GM18498 (cell line): Measurements from ENCODE around the gene SCAMP5.

Experiments
- ATAC-seq: cut with Tn5 transposase; IDR thresholded peaks from one replicate; pipeline ENCODE4 v1.9.1; 2021; ENCODE audit warnings: mild to moderate bottlenecking, moderate library complexity; ENCODE audit not compliant: unreplicated experiment

Gene SCAMP5

DNA sequence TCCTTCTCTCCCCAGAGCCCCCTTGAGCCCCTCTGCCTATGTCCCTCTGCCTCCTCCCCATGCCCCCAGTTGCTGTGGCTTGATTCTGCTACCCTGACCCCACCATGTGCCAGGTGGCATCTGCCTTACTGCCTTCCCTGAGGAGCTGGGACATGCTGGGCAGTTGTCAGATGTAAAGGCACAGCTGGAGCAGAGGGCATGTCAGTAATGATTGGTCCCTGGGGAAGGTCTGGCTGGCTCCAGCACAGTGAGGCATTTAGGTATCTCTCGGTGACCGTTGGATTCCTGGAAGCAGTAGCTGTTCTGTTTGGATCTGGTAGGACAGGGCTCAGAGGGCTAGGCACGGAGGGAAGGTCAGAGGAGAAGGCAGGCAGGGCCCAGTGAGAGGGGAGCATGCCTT is 24.6 kb downstream of the SCAMP5 start:
- ATAC-seq, result no peak

DNA sequence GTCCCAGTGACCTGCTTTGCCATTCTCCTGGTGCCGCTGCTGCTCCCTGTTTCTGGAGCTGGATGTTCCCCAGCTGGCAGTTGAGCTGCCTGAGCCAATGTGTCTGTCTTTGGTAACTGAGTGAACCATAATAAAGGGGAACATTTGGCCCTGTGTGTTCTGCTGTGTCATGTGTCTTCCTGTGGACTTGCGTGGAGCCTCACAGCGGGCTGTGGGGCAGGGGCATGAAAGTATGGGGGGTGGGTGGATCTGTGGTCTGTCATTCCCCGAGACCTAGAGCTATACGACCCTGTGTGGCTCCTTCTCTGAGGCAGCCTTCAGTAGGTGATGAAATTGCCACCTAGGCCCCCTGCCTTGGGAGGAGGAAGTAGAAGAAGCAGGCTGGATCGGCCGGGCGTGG is 26.0 kb downstream of the SCAMP5 start:
- no peak for ATAC-seq

DNA sequence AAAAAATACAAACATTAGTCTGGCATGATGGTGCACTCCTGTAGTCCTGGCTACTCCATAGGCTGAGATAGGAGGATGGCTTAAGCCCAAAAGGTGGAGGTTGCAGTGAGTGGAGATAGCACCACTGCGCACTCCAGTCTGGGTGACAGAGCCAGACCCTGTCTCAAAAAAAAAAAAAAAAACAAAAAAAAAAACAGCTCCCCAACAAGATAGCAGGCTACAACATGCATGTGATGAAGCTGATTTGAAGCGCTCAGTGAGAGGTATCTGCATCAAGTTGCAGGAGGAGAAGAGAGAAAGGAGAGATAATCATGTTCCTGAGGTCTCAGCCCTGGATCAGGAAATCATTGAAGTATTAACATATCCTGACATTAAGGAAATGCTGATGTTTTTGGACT is 27.4 kb downstream of the SCAMP5 start:
- ATAC-seq, result no peak

DNA sequence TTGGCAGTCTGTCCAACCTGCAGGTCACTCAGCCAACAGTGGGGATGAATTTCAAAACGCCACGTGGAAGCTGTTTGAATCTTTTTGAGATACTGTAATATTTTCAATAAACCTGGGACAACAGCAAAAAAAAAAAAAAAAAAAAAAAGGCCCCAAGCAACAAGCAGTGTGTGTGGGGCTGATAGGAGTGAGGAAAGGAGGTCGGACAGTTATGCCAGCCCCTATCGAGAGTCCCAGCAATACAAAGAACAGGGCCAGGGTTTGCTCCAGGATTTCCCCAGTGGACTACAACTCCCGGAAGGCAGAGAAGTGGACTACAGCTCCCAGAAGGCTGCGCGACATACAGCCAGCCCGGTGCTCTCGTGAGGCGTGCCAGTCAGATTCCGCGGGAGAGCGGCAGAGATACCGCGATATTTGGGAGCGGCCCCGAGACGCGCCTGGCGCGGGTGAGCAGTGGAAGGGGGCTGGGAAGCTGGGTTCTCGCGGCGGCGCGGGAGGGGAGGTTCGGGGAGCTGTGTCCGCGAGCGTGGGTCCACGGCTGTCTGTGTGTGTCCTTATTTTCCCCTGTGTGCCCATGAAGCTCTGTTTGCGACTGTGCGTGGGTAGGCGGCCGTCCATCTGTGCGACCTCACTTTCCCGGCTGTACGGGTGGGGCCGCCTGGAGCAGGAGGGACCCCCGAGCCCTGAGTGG is 28.0 kb downstream of the SCAMP5 start, which contains the start of gene PPCDC:
TSS of gene PPCDC (plus strand) at position 410 of the 691 bp plus-strand sequence. CDS start 4,729 bp downstream, outside the sequence.
- ATAC-seq, result peak; percentile 91

DNA sequence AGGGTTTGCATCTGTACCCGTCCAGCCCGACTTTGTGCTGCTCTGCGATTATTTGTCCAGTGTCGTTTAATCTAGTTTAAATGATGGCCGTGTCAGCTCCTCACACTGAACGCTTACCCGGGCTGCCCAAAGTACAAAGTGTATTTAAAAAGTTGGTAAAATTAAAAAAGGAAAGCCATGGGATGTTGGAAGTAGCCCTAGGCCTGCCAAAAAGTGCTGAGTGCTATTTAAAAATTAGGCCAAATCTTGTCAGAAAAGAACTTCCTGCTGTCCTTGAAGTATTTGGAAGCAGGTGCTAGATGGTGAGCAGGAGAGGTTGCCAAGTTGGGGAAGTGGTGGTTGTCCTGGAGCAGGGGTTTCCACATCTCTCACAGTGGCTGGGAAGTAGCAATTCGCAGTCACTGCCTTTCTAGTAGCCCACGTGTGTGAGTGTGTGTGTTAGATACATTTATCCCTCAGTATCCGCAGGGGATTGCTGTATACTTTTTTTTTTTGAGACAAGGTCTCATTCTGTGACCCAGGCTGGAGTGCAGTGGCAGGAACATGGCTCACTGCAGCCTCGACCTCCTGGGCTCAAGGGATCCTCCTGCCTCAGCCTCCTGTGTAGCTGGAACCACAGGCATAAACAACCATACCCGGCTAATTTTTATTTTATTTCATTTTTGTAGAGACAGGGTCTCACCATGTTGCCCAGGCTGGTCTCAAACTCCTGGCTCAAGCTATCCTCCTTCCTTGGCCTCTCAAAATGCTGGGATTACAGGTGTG is 28.7 kb downstream of the SCAMP5 start:
- ATAC-seq, result no peak

DNA sequence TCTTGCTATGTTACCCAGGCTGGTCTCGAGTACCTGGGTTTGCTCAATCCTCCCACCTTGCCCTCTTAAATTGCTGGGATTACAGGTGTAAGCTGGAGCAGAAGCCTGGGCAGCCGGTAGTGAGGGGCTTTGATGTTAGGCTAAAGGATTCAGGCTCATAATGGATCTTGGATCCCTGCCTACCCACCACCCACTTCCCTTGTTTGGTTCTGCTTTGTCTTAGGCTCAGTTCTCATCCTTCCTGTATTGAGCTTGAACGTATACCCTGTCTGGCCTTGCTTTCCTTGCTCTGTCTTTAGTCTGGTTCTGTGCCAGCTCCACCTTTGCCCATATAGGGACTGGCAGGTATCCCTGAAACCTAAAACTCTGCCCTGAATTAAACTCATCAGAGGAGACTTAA is 29.7 kb downstream of the SCAMP5 start:
- no peak for ATAC-seq

DNA sequence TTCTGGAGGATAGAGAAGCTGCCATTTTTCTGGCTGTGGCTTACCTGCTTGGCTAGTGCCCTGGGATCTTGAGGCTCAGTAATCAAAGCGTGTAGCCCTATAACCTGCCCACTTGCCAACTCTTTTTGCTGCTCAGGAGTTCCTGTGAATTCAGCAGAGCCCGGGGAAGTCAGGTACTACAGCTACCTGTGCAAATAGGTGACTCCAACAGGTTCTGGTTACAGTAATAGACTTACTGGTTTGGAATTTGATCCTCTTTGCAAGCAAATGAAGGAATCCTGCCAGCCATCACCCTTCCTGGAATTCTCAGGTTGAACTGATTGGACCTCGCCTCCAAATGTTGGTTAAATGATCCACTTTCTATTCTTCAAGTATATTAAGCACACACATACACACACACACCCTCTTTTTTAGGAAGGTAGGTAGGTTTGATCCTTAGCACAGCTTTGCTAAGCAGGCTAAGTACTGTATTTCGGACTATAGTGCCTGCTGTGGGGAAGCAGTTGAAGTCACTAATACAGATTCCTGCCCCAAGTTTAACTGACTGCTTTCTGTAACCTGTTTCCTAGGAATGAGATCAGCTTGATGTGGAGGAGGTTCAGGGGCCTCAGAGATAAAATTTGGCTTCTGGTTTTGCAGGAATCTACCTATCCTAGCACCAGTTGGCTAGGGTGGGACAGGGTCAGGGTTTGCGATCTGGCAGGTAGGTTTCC is 30.3 kb downstream of the SCAMP5 start:
- ATAC-seq, result no peak

DNA sequence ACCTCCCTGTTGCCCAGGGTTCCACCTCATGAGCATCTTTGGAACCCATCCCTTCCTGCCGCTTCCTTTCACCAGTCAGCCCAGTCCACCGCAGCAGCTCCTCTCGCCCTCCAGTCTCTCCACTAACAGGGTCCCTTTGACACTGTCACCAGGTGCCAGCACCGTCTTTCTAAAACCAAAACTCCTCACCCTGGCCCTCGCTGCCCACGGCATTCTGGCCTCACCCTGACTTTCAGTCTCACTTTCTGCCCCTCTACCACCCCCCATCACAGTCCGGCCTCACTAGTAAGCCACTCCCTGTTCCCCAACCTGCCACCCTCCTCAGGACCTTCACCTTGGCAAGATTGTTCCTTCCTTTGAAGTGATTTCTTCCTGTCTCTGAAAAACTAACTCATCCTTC is 32.2 kb downstream of the SCAMP5 start:
- ATAC-seq, result no peak

DNA sequence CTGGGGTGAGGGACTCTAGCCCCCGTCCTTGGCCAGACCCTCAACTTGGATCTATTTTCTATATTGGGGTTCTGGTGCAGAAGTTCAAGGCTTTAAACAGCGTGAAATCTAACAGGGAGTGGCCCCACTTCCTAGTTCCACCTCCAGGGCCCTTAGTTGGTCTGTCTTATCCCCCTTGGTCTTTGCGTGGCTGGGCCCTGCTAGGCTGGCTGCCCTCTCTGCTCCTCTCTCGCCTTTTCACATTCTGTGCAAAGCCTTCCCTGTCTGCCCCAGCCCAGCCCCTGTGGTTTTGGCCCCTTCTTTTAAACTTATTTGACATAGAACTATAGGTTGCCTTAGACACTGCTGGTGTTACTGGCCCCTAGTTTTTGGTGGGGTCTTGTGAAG is 33.6 kb downstream of the SCAMP5 start:
- no peak for ATAC-seq

DNA sequence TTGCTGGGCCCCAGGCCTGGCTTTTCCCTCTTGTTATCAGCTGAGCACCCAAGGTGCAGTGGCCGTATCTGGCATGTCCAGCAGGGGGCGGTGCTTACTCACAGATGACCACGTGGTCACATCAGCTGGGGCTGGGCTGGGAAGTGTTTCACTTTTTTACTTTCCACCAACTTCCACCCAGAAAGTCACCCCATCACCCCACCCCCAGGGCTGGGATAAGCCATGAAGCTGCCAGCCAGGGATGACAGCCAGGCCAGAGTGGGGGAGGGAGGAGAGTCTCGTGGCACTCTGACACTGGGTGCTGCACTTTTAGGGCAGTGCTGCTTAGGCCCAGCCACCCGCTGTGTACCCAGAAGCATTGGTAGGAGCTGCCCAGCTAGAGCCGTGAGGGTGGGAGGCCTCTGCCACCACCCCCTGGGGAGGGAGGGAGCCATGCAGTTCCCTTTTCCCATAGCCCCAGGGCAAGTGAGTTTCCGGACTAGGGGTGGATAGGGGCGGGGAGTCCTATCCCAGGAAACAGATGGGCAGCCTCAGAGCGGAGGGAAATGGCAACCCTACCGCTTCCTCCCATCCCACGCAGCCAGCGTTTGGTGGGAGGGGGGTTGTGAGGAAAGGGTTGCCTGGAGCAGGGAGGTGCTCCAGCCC is 34.1 kb downstream of the SCAMP5 start:
- peak; percentile 53 for ATAC-seq

DNA sequence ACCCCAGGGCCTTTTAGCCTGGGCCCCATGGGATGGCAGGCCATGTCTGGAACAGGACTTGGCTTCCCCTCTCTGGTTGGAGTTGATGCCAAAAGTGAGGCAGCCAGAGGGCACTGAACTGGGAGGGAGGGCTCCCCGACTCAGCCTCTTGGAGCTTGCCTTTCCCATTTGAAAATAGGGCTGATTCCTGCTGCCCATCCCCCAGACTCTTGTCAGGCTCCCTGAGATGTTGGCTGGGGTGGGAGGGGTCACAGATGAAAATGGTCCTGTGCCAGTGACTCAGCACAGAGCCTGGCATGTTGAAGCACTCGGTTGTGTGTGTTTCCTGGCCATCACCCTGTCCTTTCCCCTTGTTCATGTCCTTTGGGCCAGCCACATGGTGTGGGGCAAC is 34.7 kb downstream of the SCAMP5 start:
- ATAC-seq, result no peak

DNA sequence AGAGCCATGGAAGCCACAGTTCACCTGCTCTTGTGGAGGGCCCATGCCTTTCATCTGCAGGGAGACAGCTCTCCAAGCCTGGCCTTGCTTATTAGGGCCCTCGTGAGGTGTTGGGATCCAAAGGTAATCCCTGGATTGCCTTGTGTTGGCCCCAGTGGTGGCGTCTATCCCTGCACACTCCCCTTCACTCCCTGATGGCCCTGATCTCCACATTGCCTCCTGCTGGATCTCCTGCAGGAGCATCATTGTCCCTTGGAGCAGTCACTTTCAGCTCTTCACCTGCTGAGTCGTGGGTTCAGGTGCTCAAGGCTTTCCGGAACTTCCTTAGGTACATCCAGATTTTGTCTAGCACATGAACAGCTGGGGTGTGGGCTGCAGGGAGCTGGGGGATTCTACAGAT is 35.1 kb downstream of the SCAMP5 start:
- ATAC-seq, result no peak

DNA sequence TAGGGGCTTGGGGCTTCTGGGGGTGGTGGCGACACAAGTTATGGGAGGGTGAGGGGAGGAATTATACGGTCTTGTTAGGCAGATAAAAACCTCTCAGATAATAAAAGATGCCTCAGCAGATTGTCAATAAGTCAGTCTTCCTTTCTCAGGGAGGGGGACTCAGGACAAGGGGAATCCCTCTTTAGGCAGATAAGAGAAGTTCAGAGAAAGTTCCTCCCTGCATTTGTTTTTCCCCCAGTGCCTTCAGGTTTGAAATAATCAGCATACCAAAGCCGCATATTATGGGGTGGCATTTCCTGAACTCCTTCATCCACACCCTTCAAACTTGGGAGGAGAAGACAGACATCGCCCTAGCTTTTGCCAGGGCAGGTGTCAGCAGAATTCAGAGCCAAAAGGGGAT is 36.5 kb downstream of the SCAMP5 start:
- no peak for ATAC-seq

DNA sequence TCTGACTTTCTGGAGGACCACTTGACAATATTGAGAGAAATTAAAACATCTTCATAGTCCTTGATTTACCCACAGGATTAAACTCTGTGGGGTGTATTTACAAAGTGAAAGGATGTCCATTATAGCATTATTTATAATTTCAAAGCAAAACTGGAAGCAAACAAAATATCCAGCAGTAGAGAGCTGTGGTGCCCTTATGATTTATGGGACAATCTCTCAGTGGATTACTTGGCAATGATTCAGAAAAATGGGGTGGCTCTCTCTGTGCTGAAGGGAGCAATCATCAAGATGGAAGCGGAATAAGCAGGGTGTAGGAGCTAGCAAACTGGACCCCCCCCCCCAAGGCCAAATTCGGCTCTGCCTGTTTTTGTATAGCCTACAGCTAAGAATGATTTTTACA is 37.0 kb downstream of the SCAMP5 start:
- ATAC-seq, result no peak

DNA sequence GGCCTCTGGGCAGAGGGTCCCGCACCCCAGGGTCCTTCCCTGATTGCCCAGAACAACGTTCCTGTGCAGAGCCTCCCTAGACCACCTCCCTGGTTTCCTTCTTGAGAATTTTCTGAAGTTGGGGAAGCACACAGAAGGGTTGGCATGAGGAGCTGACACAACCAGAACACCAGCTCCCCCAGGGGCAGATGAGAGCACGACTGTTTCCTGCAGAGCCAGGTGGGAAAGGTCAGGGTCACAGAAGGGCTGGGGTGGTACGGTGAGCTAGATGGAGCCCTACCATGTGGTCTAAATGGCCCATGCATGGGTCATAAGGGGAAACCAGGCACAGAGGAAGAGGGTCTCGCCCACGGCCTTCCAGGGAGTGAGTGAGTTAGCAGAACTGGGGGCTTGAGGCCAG is 38.4 kb downstream of the SCAMP5 start:
- ATAC-seq, result no peak

DNA sequence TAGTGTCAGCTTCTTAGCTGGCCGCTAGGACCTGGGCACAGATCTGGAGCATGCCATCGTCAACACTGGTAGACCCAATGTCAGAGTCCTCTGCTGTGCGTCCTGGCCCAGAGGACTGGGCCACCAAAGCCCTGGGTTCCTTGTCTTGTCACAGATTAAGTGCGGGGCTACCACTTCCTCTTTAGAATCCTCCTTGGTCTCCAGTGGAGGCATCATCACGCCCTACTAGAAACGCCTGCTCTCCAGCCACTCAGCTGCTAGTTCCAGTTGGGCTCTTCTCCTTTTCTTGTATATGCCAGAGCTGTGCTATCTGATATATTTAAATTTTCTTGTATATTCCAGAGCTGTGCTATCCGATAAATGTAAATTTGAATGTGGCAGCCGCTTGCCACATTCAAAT is 39.3 kb downstream of the SCAMP5 start:
- ATAC-seq, result no peak

DNA sequence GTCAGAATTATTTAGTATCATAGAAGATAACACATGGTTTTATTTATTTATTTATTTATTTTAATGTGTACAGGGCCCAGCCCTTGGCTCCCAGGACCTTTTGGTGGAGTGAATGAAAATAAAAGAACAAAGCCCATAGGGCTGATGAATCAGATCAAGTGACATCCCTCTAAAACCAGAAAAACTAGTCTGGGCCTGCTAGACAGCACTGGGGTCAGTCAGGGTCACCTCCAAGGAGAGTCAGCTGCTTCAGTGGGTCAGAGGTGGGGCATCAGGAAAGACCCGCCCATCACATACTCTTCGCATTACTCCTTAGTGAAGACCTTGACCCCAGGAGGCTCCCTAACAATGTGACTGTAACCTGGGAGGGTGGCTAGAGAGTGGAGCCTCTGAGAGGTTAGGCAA is 40.9 kb downstream of the SCAMP5 start:
- no peak for ATAC-seq

DNA sequence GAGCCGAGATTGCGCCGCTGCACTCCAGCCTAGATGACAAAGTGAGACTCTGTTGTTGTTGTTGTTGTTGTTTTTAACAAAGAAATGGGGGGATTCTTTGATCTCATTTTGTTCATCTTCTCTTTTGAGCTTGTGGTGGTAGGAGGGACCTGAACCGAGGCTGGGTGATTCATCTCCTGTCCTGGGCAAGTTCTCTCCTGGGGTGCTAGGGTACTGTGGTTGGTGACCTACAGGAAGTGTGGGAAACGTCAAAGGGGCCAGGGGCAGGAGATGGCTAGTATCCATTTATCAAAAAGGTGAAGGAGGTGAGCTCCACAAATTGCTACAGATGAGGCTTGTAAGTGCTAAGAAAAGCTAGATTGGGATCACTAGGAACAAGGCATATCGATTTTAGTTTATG is 42.3 kb downstream of the SCAMP5 start:
- no peak for ATAC-seq

DNA sequence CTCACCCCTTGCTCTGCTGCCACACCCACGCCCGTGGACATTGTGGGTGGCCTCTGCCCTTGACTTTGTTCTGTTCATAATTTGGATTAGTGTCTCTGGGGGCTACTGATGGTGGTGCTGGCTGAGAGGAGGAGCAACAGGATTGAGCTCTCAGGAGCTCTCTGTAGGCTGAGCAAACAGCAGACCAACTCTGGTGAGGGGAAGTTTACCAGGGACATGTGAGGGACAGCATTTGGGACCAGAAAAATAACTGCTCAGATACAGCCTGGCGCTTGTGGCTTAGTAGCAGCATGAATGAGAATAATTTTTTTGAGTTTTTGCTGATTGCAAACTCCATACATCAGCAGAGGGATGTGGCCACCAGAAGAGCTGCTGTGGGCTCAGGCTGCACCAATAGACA is 42.9 kb downstream of the SCAMP5 start:
- ATAC-seq, result no peak

DNA sequence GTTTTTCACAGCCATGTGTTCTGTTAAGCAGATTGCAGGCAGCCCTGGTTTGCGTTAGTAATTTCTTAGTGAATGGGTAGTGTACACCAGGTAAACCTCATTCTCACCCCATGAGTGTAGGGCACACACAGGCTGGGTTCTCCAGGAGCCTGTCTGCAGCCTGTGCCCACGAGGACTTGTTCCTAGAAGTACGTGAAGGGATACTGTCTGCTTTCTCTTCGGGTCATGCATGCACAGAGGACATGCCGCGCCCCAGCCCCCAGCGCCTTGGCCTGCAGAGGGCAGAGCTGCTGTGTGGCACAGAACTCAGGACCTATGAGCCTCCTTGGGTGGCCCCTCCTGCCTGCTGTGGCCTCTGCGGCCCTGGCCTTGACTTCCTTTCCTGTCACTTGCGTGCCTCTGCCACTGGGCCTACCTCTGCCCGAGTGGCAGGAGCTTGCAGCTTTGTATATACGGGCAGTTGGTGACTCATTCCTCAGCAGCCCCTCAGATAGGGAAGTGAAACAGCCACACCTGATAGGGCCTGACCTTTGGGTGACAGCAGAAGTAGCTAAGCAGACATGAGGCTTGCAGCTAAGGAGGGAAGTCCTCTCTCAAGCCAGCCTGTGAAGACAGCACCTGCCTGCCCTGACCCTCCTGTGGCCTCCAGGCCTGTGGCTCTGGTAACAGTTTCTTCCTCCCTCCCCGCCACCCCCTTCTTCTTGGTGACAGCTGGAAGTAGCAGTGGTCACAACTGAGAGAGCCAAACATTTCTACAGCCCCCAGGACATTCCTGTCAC is 47.6 kb downstream of the SCAMP5 start:
- peak; percentile 73 for ATAC-seq
